Measurements from ENCODE around the gene FOXP4.

The FOXP4 gene

GRCh38 chr6:41545703-41546474 lies at the start of gene FOXP4:
TSS of gene FOXP4 (plus strand) at chr6:41546381. CDS start at chr6:41565761, 19,380 bp downstream.
- peak; percentile 93 for DNase-seq

GRCh38 chr6:41497573-41497972 lies 48.6 kb upstream of the FOXP4 start:
- no peak for DNase-seq

GRCh38 chr6:41497994-41498393 lies 48.2 kb upstream of the FOXP4 start:
- no peak for DNase-seq

- DNase-seq, result no peak
These were observed 47.1 kb upstream of the FOXP4 start for GRCh38 chr6:41498968-41499599.

GRCh38 chr6:41500561-41500960 lies 45.6 kb upstream of the FOXP4 start:
- DNase-seq, result no peak

GRCh38 chr6:41502566-41502916 lies 43.6 kb upstream of the FOXP4 start:
- DNase-seq, result no peak

GRCh38 chr6:41502917-41503671 lies 43.1 kb upstream of the FOXP4 start:
- no peak for DNase-seq

GRCh38 chr6:41503827-41504465 lies 42.2 kb upstream of the FOXP4 start:
- DNase-seq, result no peak

- DNase-seq, result no peak
These were observed 41.6 kb upstream of the FOXP4 start for GRCh38 chr6:41504466-41505121.

- DNase-seq, result no peak
These were observed 40.8 kb upstream of the FOXP4 start for GRCh38 chr6:41505122-41506049.

- no peak for DNase-seq
These were observed 37.7 kb upstream of the FOXP4 start for GRCh38 chr6:41508479-41508878.

- DNase-seq, result no peak
These were observed 36.6 kb upstream of the FOXP4 start for GRCh38 chr6:41509580-41509979.

- DNase-seq, result no peak
These were observed 34.6 kb upstream of the FOXP4 start for GRCh38 chr6:41511443-41512060.

- no peak for DNase-seq
These were observed 34.0 kb upstream of the FOXP4 start for GRCh38 chr6:41512146-41512701.

- DNase-seq, result no peak
These were observed 30.2 kb upstream of the FOXP4 start for GRCh38 chr6:41515995-41516394.

- DNase-seq, result no peak
These were observed 28.1 kb upstream of the FOXP4 start for GRCh38 chr6:41518118-41518517.

GRCh38 chr6:41519305-41519744 lies 26.9 kb upstream of the FOXP4 start:
- DNase-seq, result no peak

- DNase-seq, result no peak
These were observed 26.2 kb upstream of the FOXP4 start for GRCh38 chr6:41519745-41520699.

GRCh38 chr6:41522780-41523548 lies 23.2 kb upstream of the FOXP4 start:
- DNase-seq, result no peak
